Astrocyte (in vitro differentiated cells and primary cell): ENCODE measurements around the gene KIF25. TPM values are rescaled to one million over a fixed set of nuclear protein-coding genes. Genes with fewer than 3 reads are reported as not detected.

Source experiments
- DNase-seq: peaks from one replicate; pipeline ENCODE4 v3.0.0-alpha.2; 2010; ENCODE audit warnings: low read depth
- FAIRE-seq: peaks from 2 replicates; lab custom pipeline; 2011; peaks lifted over from hg19 to GRCh38; lab: Jason Lieb, UNC
- H2AFZ ChIP-seq: 2 replicates; pipeline ENCODE4 v1.6.0; 2012; ENCODE audit warnings: low read depth, low read length, inconsistent platforms
- H3K27ac ChIP-seq: 2 replicates; pipeline ENCODE4 v1.5.1; 2011; ENCODE audit warnings: low read depth, low read length, inconsistent platforms
- H3K27me3 ChIP-seq: 2 replicates; pipeline ENCODE4 v1.6.0; 2011; ENCODE audit warnings: low read length, inconsistent platforms; ENCODE audit not compliant: insufficient read depth
- H3K36me3 ChIP-seq: 2 replicates; pipeline ENCODE4 v1.5.1; 2011; ENCODE audit warnings: low read length, inconsistent platforms; ENCODE audit not compliant: insufficient read depth
- H3K4me1 ChIP-seq: 2 replicates; pipeline ENCODE4 v1.5.1; 2011; ENCODE audit warnings: low read length, inconsistent platforms; ENCODE audit not compliant: insufficient read depth
- H3K4me2 ChIP-seq: 2 replicates; pipeline ENCODE4 v1.6.0; 2012; ENCODE audit warnings: low read length, inconsistent platforms
- H3K4me3 ChIP-seq: 2 replicates; pipeline ENCODE4 v1.5.1; 2011; ENCODE audit warnings: low read depth, mild to moderate bottlenecking, low read length, inconsistent platforms; ENCODE audit not compliant: insufficient read depth
- H3K79me2 ChIP-seq: 2 replicates; pipeline ENCODE4 v1.6.0; 2012; ENCODE audit warnings: mild to moderate bottlenecking, low read length, inconsistent platforms; ENCODE audit not compliant: insufficient read depth
- H3K9ac ChIP-seq: 2 replicates; pipeline ENCODE4 v1.6.0; 2012; ENCODE audit warnings: mild to moderate bottlenecking, low read length, inconsistent platforms
- H3K9me3 ChIP-seq: 2 replicates; pipeline ENCODE4 v1.5.1; 2012; ENCODE audit warnings: low read depth, mild to moderate bottlenecking, low read length, inconsistent platforms; ENCODE audit not compliant: insufficient read depth
- H4K20me1 ChIP-seq: 2 replicates; pipeline ENCODE4 v1.6.0; 2012; ENCODE audit warnings: low read length, inconsistent platforms; ENCODE audit not compliant: insufficient read depth
- H3K27ac Mint-ChIP-seq: one replicate; pipeline ENCODE4 v1.8.0; 2021; ENCODE audit warnings: mild to moderate bottlenecking, mixed read lengths; ENCODE audit not compliant: unreplicated experiment
- H3K27me3 Mint-ChIP-seq: one replicate; pipeline ENCODE4 v1.8.0; 2021; ENCODE audit warnings: low read depth, mixed read lengths; ENCODE audit not compliant: unreplicated experiment
- H3K36me3 Mint-ChIP-seq: one replicate; pipeline ENCODE4 v1.8.0; 2021; ENCODE audit warnings: low read depth, mixed read lengths; ENCODE audit not compliant: unreplicated experiment
- H3K4me1 Mint-ChIP-seq: one replicate; pipeline ENCODE4 v1.8.0; 2021; ENCODE audit warnings: low read depth, mixed read lengths; ENCODE audit not compliant: unreplicated experiment
- H3K4me3 Mint-ChIP-seq: one replicate; pipeline ENCODE4 v1.8.0; 2021; ENCODE audit warnings: mild to moderate bottlenecking, moderate library complexity, mixed read lengths; ENCODE audit not compliant: unreplicated experiment
- H3K9me3 Mint-ChIP-seq: one replicate; pipeline ENCODE4 v1.8.0; 2021; ENCODE audit warnings: mild to moderate bottlenecking, mixed read lengths; ENCODE audit not compliant: unreplicated experiment
- CTCF ChIP-seq: IDR thresholded peaks from 2 replicates; pipeline ENCODE4 v1.5.1; 2011; ENCODE audit warnings: low read depth, mild to moderate bottlenecking, inconsistent platforms, low read length, moderate library complexity; ENCODE audit not compliant: insufficient read depth
- EZH2 ChIP-seq: IDR thresholded peaks from 2 replicates; pipeline ENCODE4 v1.6.1; 2012; ENCODE audit warnings: mild to moderate bottlenecking, low read length, inconsistent platforms; ENCODE audit not compliant: insufficient read depth
- total RNA-seq: library from RNA; stranded (reverse); gene quantifications from 2 replicates; pipeline ENCODE4 v1.2.1, GENCODE V29; 2021

The KIF25 gene
- total RNA-seq, 1 donor from 2014 or later = not detected

DNA sequence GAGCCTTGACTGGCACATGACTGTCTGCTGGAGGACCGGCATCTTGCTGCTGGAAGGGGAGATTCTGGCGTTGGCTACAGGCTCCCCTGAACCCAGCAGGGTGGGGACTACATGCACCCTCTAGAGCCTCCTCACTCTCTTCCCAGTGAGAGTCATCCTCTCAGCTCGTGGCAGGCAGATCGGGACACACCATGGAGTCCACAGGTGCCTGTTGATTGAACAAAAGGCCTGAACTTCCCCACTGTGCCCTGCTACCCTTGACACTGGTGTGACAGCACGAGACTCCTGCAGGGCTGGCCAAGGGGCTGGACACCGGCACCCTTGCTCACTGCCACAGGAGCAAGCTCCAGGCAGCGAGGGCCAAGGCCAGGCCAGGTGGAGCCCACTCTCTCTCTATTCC lies 73.3 kb downstream of the KIF25 start:
- Histone ChIP-seq H3K79me2 (no peaks in the 10 kb centered on the region), H3K27me3 (peaks cover 3% of the 10 kb centered on the region), H3K36me3 (no peaks in the 10 kb centered on the region), H3K9me3 (peaks cover 7% of the 10 kb centered on the region), H2AFZ (no peak overlapping the region), H3K27ac (no peak overlapping the region), H3K4me2 (no peak overlapping the region), H3K9ac (no peak overlapping the region), H3K4me1 (no peaks in the 10 kb centered on the region), H4K20me1 (no peaks in the 10 kb centered on the region), H3K4me3 (no peak overlapping the region)
- Mint-ChIP-seq H3K27me3 (peaks cover 49% of the 10 kb centered on the region), H3K4me1 (no peaks in the 10 kb centered on the region), H3K9me3 (peaks cover under 1% of the 10 kb centered on the region), H3K4me3 (no peak overlapping the region), H3K27ac (no peak overlapping the region), H3K36me3 (no peaks in the 10 kb centered on the region)
- FAIRE-seq (no peak), DNase-seq (no peak)
- no peak for TF ChIP-seq EZH2
- no peak for TF ChIP-seq CTCF

GRCh38 chr6:168071620-168072019 lies 74.1 kb downstream of the KIF25 start:
- Histone ChIP-seq H4K20me1 (no peaks in the 10 kb centered on the region), H3K4me3 (no peak overlapping the region), H3K4me1 (no peaks in the 10 kb centered on the region), H3K36me3 (no peaks in the 10 kb centered on the region), H3K27ac (no peak overlapping the region), H3K9ac (no peak overlapping the region), H3K79me2 (no peaks in the 10 kb centered on the region), H2AFZ (no peak overlapping the region), H3K9me3 (peaks cover 7% of the 10 kb centered on the region), H3K4me2 (no peak overlapping the region), H3K27me3 (peaks cover 3% of the 10 kb centered on the region)
- Mint-ChIP-seq H3K27me3 (peaks cover 56% of the 10 kb centered on the region), H3K4me3 (no peak overlapping the region), H3K27ac (no peak overlapping the region), H3K9me3 (peaks cover 2% of the 10 kb centered on the region), H3K4me1 (no peaks in the 10 kb centered on the region), H3K36me3 (no peaks in the 10 kb centered on the region)
- TF ChIP-seq EZH2 = no peak
- no peak for FAIRE-seq
- no peak for DNase-seq

DNA sequence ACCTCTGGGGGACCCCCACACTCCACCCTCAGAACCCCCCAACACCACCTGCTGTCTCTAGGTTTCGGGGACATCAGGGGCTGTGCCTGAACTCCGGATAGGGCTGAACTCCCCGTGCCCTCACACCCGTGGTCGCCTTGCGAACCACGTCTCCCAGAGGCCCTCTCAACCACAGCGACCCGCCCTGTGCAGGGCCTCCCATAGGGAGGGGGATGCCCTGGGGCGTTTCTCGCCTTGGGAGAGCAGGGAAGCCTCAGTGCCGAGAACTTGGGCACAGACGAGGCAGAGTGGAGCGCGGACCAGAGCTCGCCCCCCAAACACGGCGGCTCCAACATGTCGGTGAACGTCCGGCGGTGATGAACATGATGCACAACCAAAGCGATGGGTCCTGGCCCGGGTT lies 74.8 kb downstream of the KIF25 start:
- no peak overlapping the region for H3K4me3 ChIP-seq
- Mint-ChIP-seq H3K36me3 (no peaks in the 10 kb centered on the region), H3K4me3 (no peak overlapping the region), H3K27me3 (peaks cover 57% of the 10 kb centered on the region), H3K9me3 (peaks cover 3% of the 10 kb centered on the region), H3K4me1 (no peaks in the 10 kb centered on the region), H3K27ac (no peak overlapping the region)
- no peaks in the 10 kb centered on the region for H4K20me1 ChIP-seq
- no peak overlapping the region for H3K27ac ChIP-seq
- TF ChIP-seq EZH2 (no peak), CTCF (no peak)
- no peak overlapping the region for H3K4me2 ChIP-seq
- H3K79me2 ChIP-seq = no peaks in the 10 kb centered on the region
- H2AFZ ChIP-seq = no peak overlapping the region
- no peaks in the 10 kb centered on the region for H3K36me3 ChIP-seq
- FAIRE-seq = no peak
- no peaks in the 10 kb centered on the region for H3K4me1 ChIP-seq
- DNase-seq = no peak
- H3K9me3 ChIP-seq = peaks cover 7% of the 10 kb centered on the region
- no peak overlapping the region for H3K9ac ChIP-seq
- peaks cover 3% of the 10 kb centered on the region for H3K27me3 ChIP-seq
